K562 (cell line): ENCODE results near the gene ASB6.

Source experiments
- ATF1 ChIP-seq, 2 experiments: fragments of 450-650 bp in 1 of 2; IDR thresholded peaks; 2 replicates each; pipeline ENCODE4 v1.6.1; 2016; ENCODE audit warnings: missing compliant biosample characterization in 1 of 2, missing genetic modification characterization in 1 of 2
- BMI1 ChIP-seq: fragments of 150-350 bp; IDR thresholded peaks from 2 replicates; pipeline ENCODE4 v1.6.1; 2014; ENCODE audit warnings: low read length
- CBX5 ChIP-seq: IDR thresholded peaks from 2 replicates; pipeline ENCODE4 v1.6.1; 2014; ENCODE audit warnings: low read depth, borderline replicate concordance
- CTCF ChIP-seq, 3 experiments: IDR thresholded peaks in 2 of 3; conservative IDR thresholded peaks in 1 of 3; 2 replicates each; pipeline ENCODE4 v1.5.1; 2011 to 2012; ENCODE audit warnings: low read length in 3 of 3, mild to moderate bottlenecking in 3 of 3, control low read depth in 2 of 3, improper control_type of control experiment in 1 of 3, inconsistent platforms in 1 of 3, low read depth in 1 of 3, mixed read lengths in 1 of 3, moderate library complexity in 1 of 3; ENCODE audit not compliant: insufficient read depth in 2 of 3
- FOS ChIP-seq: IDR thresholded peaks from 3 replicates; pipeline ENCODE4 v1.6.1; 2011; ENCODE audit not compliant: insufficient read length; ENCODE audit errors: extremely low read depth
- GTF2F1 ChIP-seq: IDR thresholded peaks from 2 replicates; pipeline ENCODE4 v1.6.1; 2011; ENCODE audit warnings: low read depth, low read length, improper control_type of control experiment
- RCOR1 ChIP-seq, 2 experiments: IDR thresholded peaks; 2 replicates each; pipeline ENCODE4 v1.6.1; 2012; ENCODE audit warnings: low read depth in 2 of 2, low read length in 2 of 2, borderline replicate concordance in 1 of 2, improper control_type of control experiment in 1 of 2
- RFX1 ChIP-seq: fragments of 450-650 bp; IDR thresholded peaks from 2 replicates; pipeline ENCODE4 v1.6.1; 2016; ENCODE audit warnings: mild to moderate bottlenecking, moderate library complexity
- SP1 ChIP-seq: sonication (generic); formaldehyde crosslinking; IDR thresholded peaks from 2 replicates; pipeline ENCODE4 v1.8.1; 2022; ENCODE audit warnings: mild to moderate bottlenecking, missing genetic modification reagents
- SRSF9 ChIP-seq: fragments of 200-400 bp; formaldehyde crosslinking; IDR thresholded peaks from 2 replicates; pipeline ENCODE4 v1.6.1; 2017; ENCODE audit warnings: low read depth, low read length, borderline replicate concordance
- ZNF518B ChIP-seq: fragments of 250-450 bp; sonication (Bioruptor Pico); IDR thresholded peaks from 2 replicates; pipeline ENCODE4 v1.5.0; 2021; ENCODE audit warnings: mild to moderate bottlenecking, moderate library complexity

- TF ChIP-seq CBX5 (no peak), CTCF (IDR thresholded peaks at IDR 0.05 in 2 of 3, conservative IDR thresholded peaks at IDR 0.05 in 1 of 3; ENCODE audit: insufficient read depth in 2 of 3, low read depth in 1 of 3, low read length in 3 of 3) (no peak), BMI1 (no peak), FOS (no peak), ZNF518B (CRISPR knock-in tag) (no peak), GTF2F1 (no peak), RFX1 (no peak), RCOR1 (IDR thresholded peaks at IDR 0.05; ENCODE audit: borderline replicate concordance in 1 of 2, low read depth in 2 of 2, low read length in 2 of 2) (no peak), ATF1 (CRISPR knock-in tag; IDR thresholded peaks at IDR 0.05) (no peak), ATF1 (tag; IDR thresholded peaks at IDR 0.05) (no peak), SRSF9 (no peak), SP1 (no peak)
These were observed 44.8 kb upstream of the ASB6 start for GRCh38 chr9:129686736-129687135.
